HepG2 (cell line): ENCODE measurements around the gene LPCAT4. TPM values are rescaled to one million over a fixed set of nuclear protein-coding genes. Genes with fewer than 3 reads are reported as not detected.
"Not testable (repeated sequence)": the region's sequence is repeated elsewhere in the genome, so short reads cannot be mapped to it uniquely, and the experiment has no call there.

Experiments used
- ATAC-seq: fragments of 200-7000 bp; cut with Tn5 transposase; 3 replicates; pipeline ENCODE4 v1.9.1; 2020; ENCODE audit warnings: mild to moderate bottlenecking, moderate library complexity
- BruUV-seq: library from RNA; stranded (reverse); fragments of 400-500 nt; replicated peaks from 2 replicates; lab custom pipeline; 2021; lab: Mats Ljungman, UMichigan
- CTCF ChIA-PET: fragments of 300-600 bp; formaldehyde crosslinking; extraction: SDS; loops from one replicate; lab custom pipeline; 2021; ENCODE audit warnings: low total read pairs, inconsistent platforms, low intra/inter-chr PET ratio; lab: Yijun Ruan, JAX
- POLR2A ChIA-PET: fragments of 350-600 bp; sonication (Branson Sonifier 250); formaldehyde crosslinking; loops from one replicate; lab custom pipeline; 2020; ENCODE audit warnings: antibody characterized with exemption, inconsistent platforms; lab: Yijun Ruan, JAX
- DNase-seq: peaks from one replicate; pipeline ENCODE4 v3.0.0-alpha.2; 2015; ENCODE audit warnings: low spot score
- FAIRE-seq: peaks from 3 replicates; lab custom pipeline; 2011; peaks lifted over from hg19 to GRCh38; lab: Jason Lieb, UNC
- H2AFZ ChIP-seq: one replicate; pipeline ENCODE4 v1.6.1; 2011; ENCODE audit warnings: low read length, inconsistent platforms
- H3K27ac ChIP-seq: fragments of 300-600 bp; 3 replicates; pipeline ENCODE4 v1.8.0; 2011; ENCODE audit warnings: mixed run types, mild to moderate bottlenecking, mixed read lengths, low read length, inconsistent platforms; ENCODE audit not compliant: insufficient read depth; ENCODE audit errors: extremely low read length
- H3K27me3 ChIP-seq, 2 experiments: fragments of 200-600 bp in 1 of 2; 2 replicates in 1 of 2; 3 replicates in 1 of 2; pipeline versions ENCODE4 v1.6.0 to v1.8.0; 2011; ENCODE audit warnings: low read length in 2 of 2, mild to moderate bottlenecking in 2 of 2, moderate library complexity in 2 of 2, inconsistent platforms in 1 of 2; ENCODE audit not compliant: insufficient read depth in 2 of 2, control insufficient read depth in 1 of 2
- H3K36me3 ChIP-seq, 2 experiments: fragments of 200-600 bp in 1 of 2; replicated peaks in 1 of 2; 2 replicates in 1 of 2; 3 replicates in 1 of 2; pipeline versions ENCODE4 v1.5.1 to v1.8.0; 2011; ENCODE audit warnings: low read length in 2 of 2, inconsistent platforms in 1 of 2; ENCODE audit not compliant: insufficient read depth in 2 of 2, control insufficient read depth in 1 of 2
- H3K4me1 ChIP-seq: 2 replicates; pipeline ENCODE4 v1.5.1; 2012; ENCODE audit warnings: low read length, inconsistent platforms; ENCODE audit not compliant: insufficient read depth
- H3K4me2 ChIP-seq: 2 replicates; pipeline ENCODE4 v1.6.0; 2011; ENCODE audit warnings: low read depth, low read length, inconsistent platforms
- H3K4me3 ChIP-seq, 3 experiments: fragments of 200-600 bp in 1 of 3; sonication (generic), shearing (Covaris generic) in 1 of 3; replicated peaks in 1 of 3; 2 replicates each; pipeline ENCODE4 v1.5.1; 2011 to 2016; ENCODE audit warnings: low read length in 3 of 3, inconsistent platforms in 2 of 3, low read depth in 2 of 3, mild to moderate bottlenecking in 2 of 3, control low read depth in 1 of 3, mixed read lengths in 1 of 3; ENCODE audit not compliant: insufficient read depth in 1 of 3
- H3K79me2 ChIP-seq: one replicate; pipeline ENCODE4 v1.6.1; 2011; ENCODE audit warnings: low read length, inconsistent platforms; ENCODE audit not compliant: insufficient read depth
- H3K9ac ChIP-seq: 2 replicates; pipeline ENCODE4 v1.6.0; 2011; ENCODE audit warnings: mild to moderate bottlenecking, low read depth, low read length, inconsistent platforms; ENCODE audit not compliant: insufficient read depth
- H3K9me3 ChIP-seq: 2 replicates; pipeline ENCODE4 v1.5.1; 2012; ENCODE audit warnings: mild to moderate bottlenecking, low read length
- H4K20me1 ChIP-seq: 2 replicates; pipeline ENCODE4 v1.6.0; 2011; ENCODE audit warnings: inconsistent platforms, mild to moderate bottlenecking, low read length, moderate library complexity; ENCODE audit not compliant: insufficient read depth
- WGBS: methylation state at CpG from one replicate; pipeline ENCODE4 v1.1.6; 2017; ENCODE audit warnings: low lambda C conversion rate; 5-methylcytosine and 5-hydroxymethylcytosine counted together
- in situ Hi-C: cut with HindIII; loops from 2 replicates; pipeline ENCODE4 v1.10.0; 2017; ENCODE audit warnings: low pct_unique_long_range_greater_than_20kb; ENCODE audit not compliant: extremely low pct_ligation_motif_present
- intact Hi-C: fragments of 100-400 bp; cut with micrococcal nuclease; formaldehyde crosslinking; loops from one replicate; pipeline ENCODE4 v1.10.0; 2022; ENCODE audit not compliant: unreplicated experiment
- polyA plus RNA-seq, 8 experiments: library from polyadenylated mRNA; depleted of rRNA in 3 of 8; stranded (reverse) in 7 of 8; unstranded in 1 of 8; fragments of >200 nt; fragmentation: Illumina TruSeq in 4 of 8; extraction: Trizol in 4 of 8; gene quantifications; 2 replicates each; pipeline versions ENCODE4 v1.2.1 to v1.2.3, GENCODE V29; 2011 to 2016; ENCODE audit warnings: low read depth in 4 of 8, missing spikeins in 1 of 8, mixed read lengths in 1 of 8; ENCODE audit not compliant: insufficient read depth in 1 of 8
- total RNA-seq, 5 experiments: library from RNA; depleted of rRNA; stranded (reverse); fragments of >200 nt; fragmentation: Illumina TruSeq; extraction: Trizol; gene quantifications; 2 replicates each; pipeline ENCODE4 v1.2.3, GENCODE V29; 2016; ENCODE audit warnings: low read depth in 1 of 5

Gene LPCAT4
- total and polyA plus RNA-seq, 2 of the 13 experiments (the other 11 are each of a cell fraction or from before 2014, with no cell fraction given), result 8.1 to 57.1 TPM

- in situ Hi-C loops, H3K27me3 ChIP-seq, CTCF ChIA-PET, POLR2A ChIA-PET, intact Hi-C loops, H4K20me1 ChIP-seq, ATAC-seq, H3K9ac ChIP-seq, H3K4me1 ChIP-seq, H2AFZ ChIP-seq, H3K9me3 ChIP-seq, FAIRE-seq, H3K4me2 ChIP-seq, DNase-seq, H3K4me3 ChIP-seq, H3K36me3 ChIP-seq, BruUV-seq, H3K27ac ChIP-seq, H3K79me2 ChIP-seq: not testable (repeated sequence)
- 55% methylated on average over 2 of the region's 19 CpGs for WGBS
Measured at GRCh38 chr15:34409511-34409910, 42.5 kb upstream of the LPCAT4 start.

DNA sequence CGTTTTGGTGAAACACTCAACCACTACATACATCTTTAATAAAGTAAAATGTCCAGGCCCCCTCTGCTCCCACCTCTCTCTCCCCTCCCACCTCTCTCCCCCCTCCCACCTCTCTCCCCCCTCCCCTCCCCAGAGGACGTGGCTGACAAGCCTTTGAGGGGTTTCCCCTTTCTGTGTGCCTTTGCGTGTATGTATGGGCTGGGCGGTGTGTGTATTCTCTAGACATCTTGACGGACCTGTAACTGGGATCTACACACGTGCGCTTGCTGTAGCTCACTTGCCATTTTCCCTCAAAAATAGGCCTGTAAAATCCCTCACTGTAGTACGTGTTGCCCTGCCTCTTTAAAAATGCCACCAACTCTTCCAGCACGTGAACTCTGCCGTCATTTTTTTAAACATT is 42.0 kb upstream of the LPCAT4 start:
- CTCF ChIA-PET, H3K4me3 ChIP-seq: not testable (repeated sequence)

GRCh38 chr15:34403899-34404298 is 36.9 kb upstream of the LPCAT4 start:
- FAIRE-seq, intact Hi-C loops, DNase-seq, in situ Hi-C loops, H3K4me2 ChIP-seq, H4K20me1 ChIP-seq, H3K4me1 ChIP-seq, H3K27ac ChIP-seq, POLR2A ChIA-PET, H3K27me3 ChIP-seq, CTCF ChIA-PET, H3K9me3 ChIP-seq, H3K79me2 ChIP-seq, H3K4me3 ChIP-seq, BruUV-seq, H3K36me3 ChIP-seq, H3K9ac ChIP-seq, H2AFZ ChIP-seq: not testable (repeated sequence)
- WGBS, result no CpG with 5 or more reads among the region's 3 CpGs
- ATAC-seq, result peak; percentile 54; the same call in 1 of the 3 replicates

More for the DNA sequence above, 42.0 kb upstream of the LPCAT4 start:
- H3K9me3 ChIP-seq, H3K4me1 ChIP-seq, intact Hi-C loops, H3K4me2 ChIP-seq, DNase-seq, BruUV-seq, ATAC-seq, H2AFZ ChIP-seq, H3K79me2 ChIP-seq, POLR2A ChIA-PET, H4K20me1 ChIP-seq, H3K27me3 ChIP-seq, FAIRE-seq, in situ Hi-C loops, H3K36me3 ChIP-seq, H3K9ac ChIP-seq, H3K27ac ChIP-seq: not testable (repeated sequence)
- WGBS, result 90% methylated on average over 5 of the region's 10 CpGs

DNA sequence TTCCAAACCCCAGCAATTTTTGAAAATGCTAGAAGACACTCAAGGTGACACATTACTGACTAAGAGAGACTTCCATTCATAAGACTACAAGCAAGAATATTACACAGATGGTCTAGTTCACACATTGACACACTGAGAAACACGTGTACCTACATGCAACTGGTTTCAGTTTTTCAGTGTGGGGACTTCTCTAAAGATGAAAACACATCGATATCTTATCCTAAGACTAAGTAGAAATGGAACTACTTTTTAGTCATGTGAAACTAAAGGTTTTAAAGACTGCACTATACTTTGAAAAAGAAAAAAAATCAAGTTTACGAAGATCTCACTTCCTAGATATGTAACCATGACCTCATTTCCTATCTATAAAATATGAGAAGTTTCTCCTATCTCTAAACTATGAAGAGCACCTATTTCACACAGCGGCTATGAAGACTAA is 36.2 kb upstream of the LPCAT4 start:
- H3K4me3 ChIP-seq, ATAC-seq, H3K4me2 ChIP-seq, H3K79me2 ChIP-seq, H3K27me3 ChIP-seq, POLR2A ChIA-PET, DNase-seq, H3K9me3 ChIP-seq, in situ Hi-C loops, H2AFZ ChIP-seq, H3K27ac ChIP-seq, BruUV-seq, FAIRE-seq, H3K9ac ChIP-seq, H4K20me1 ChIP-seq, CTCF ChIA-PET, H3K36me3 ChIP-seq, intact Hi-C loops, H3K4me1 ChIP-seq: not testable (repeated sequence)
- WGBS, result 85% methylated on average over 2 of the region's 4 CpGs
